DMS153 (cell line): ENCODE results near the gene BLTP3A.

Experiments
- DNase-seq: peaks from one replicate; lab custom pipeline; 2025; lab: John Stamatoyannopoulos, UW

The BLTP3A gene

DNA sequence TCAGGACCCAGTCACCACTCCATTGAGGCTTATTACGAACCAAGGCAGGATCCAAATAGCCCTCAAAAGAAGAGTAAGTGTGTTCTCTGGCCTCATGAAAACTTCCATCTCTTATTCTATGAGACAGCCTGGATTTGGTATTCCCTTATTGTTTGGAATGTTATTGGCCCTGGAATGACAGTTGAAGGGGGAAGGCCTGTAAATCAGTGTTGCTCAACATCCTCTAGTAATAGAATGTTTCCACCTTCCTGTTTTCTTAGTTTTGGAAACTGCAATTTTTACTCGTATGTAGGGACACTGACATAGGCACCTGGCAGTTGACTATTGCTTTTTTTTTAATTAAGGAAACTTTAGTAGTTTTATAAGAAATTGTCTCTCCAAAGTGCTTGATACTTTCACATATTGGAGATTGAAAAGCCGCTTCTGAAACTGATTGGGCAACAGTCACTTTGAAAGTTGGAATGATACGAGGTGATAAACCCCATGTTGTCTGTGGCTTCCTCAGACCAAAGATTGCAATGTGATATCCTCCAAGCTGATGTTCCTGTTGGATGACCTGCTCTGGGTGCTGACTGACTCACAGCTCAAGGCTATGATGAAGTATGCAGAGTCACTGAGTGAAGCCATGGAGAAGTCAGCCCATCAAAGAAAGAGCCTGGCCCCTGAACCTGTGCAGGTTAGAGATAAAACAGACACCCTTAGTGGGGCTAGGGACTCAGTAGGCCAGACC, 43.1 kb downstream of the BLTP3A start:
- DNase-seq, result no peak

DNA sequence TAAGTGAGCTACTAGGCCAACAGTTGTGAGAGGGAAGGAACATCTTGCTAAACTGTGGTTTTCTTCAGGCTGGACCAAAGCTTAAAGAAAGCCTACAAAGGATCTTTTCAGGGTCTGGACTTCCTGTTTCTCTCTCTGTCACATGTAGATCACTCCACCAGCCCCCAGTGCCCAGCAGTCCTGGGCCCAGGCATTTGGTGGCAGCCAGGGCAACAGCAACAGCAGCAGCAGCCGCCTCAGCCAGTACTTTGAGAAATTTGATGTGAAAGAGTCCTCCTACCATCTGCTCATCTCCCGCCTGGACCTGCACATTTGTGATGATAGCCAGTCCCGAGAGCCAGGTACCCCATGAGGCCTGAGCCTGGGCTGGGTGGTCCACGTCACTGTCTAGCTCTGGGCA, 44.1 kb downstream of the BLTP3A start:
- no peak for DNase-seq

DNA sequence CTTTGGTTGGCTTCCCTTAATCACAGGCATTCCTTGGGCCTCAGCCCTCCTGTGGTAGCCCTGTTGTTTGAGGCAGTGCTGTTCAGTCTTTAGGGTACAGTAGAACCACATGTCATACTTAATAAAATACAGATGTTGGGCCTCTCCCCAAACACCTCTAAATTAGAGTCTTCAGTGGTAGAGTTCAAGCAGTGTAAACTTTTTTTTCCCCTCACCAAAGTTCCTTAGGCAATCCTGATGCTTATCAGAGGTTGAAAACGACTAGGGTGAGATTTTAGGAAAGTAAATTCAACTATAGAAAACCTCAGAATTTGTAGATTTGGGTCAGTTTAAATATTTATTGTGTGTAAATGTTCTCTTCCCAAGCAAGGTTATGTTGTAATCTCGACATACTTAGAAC, 44.6 kb downstream of the BLTP3A start:
- no peak for DNase-seq

DNA sequence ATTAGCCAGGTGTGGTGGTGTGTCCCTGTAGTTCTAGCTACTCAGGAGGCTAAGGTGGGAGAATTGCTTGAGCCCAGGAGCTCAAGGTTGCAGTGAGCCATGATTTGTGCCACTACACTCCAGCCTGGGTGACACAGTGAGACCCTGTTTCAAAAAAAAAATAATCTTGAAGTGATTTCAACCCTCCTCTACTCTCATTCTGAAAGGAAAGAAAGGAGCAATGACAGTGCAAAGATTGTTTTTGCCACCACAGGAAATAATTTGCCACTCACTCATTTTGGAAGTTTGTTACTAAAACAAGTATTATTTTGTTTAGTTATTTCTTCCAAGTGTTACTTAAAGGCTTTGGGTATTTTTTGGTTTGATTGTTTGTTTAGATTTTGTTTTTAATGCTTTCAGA, 45.6 kb downstream of the BLTP3A start:
- no peak for DNase-seq

DNA sequence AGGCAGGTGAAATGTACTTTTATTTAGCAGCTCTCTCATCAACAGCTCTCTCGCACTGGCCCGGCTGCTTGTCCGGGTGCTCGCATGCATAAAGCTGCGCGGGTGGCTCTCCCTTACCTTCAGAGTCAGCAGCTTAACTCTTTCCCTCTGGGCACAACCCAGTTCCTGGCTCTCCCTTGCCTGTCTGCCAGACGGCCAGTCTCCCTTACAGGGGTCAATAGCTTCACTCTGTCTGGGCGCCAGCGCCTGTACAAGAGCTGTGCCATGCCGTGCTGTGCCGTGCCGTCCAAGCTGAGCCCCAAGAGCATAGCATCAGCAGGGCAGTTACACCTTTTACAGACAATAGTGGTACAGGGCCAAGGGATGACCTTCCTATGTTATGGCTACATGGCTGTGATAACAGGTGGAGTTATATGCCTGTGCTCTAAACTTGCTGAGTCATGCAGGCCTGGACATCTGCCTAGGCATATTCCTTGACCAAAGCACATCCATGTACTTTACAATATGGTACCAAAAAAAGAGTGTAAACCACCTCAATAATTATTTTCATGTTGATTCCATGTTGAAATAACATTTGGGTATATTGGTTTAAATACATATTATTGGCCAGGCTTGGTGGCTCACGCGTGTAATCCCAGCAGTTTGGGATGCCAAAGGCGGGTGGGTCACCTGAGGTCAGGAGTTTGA, 47.9 kb downstream of the BLTP3A start:
- no peak for DNase-seq
